KBM-7 (cell line): Measurements from ENCODE around the gene MED31.
"Not testable (repeated sequence)": the region's sequence is repeated elsewhere in the genome, so short reads cannot be mapped to it uniquely, and the experiment has no call there.

Experiments used
- DNase-seq: peaks from one replicate; pipeline ENCODE4 v3.0.0-alpha.2; 2015
- in situ Hi-C: fragments of 300-500 bp; cut with MboI; formaldehyde crosslinking; loops from 2 replicates; pipeline ENCODE4 v1.14.3; 2020; ENCODE audit warnings: low sequenced_read_pairs, low pct_unique_long_range_greater_than_20kb, mixed read lengths

MED31 gene

DNA sequence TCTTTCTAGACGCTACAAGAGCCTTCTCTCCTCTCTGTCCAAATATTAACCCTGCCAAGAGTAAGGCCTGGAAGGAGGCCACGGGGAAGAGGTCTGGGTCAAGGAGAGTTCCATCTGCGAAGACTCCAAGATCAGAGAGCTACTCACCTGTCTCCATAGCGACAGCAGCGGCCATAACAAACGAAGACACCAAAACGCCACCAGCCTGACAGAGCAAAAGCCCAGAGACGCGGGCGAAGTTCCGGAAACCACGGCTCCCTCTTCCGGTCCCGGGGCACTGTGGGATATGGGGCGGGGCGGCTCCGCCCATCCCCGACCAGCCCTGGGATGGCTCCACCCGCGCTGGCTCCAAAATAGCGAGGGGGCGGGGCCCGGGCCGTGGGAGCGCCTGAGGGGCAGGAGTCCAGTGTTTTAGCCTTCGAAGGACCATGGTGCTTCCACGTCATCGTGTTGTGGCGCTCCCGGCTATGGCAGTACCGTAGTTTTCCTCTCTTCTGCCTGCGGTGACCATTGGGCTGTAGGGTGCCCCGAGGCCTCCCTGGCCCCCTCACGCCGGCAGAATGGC, at the start of gene MED31, which contains the start of gene C17orf100:
MED31 (minus strand) TSS at position 252 of the 565 bp plus-strand sequence; CDS start at position 175, 77 bp downstream.
C17orf100 (plus strand) TSS at position 409 of the 565 bp plus-strand sequence; CDS start at position 561, 152 bp downstream.
- DNase-seq = peak; percentile 96
- in situ Hi-C loops = no loop called here

DNA sequence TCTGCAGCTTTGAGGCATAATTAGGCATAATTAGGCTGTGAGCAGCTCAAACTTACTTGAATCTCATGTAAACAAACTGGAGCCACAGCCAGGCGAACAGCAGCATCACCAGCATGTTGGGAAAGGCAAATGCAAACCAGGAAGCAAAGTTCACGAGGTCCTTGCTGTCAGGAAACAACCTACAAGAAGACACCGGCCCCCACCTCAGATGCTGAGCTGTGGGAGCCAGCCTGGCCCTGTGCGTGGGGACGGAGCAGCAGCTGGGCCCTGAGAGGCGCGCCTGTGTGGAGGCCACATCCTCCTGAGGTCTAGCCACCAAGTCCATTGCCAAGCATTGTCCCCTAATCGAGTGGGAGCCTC, 49.5 kb upstream of the MED31 start:
- DNase-seq = no peak
- in situ Hi-C loops = no loop called here

DNA sequence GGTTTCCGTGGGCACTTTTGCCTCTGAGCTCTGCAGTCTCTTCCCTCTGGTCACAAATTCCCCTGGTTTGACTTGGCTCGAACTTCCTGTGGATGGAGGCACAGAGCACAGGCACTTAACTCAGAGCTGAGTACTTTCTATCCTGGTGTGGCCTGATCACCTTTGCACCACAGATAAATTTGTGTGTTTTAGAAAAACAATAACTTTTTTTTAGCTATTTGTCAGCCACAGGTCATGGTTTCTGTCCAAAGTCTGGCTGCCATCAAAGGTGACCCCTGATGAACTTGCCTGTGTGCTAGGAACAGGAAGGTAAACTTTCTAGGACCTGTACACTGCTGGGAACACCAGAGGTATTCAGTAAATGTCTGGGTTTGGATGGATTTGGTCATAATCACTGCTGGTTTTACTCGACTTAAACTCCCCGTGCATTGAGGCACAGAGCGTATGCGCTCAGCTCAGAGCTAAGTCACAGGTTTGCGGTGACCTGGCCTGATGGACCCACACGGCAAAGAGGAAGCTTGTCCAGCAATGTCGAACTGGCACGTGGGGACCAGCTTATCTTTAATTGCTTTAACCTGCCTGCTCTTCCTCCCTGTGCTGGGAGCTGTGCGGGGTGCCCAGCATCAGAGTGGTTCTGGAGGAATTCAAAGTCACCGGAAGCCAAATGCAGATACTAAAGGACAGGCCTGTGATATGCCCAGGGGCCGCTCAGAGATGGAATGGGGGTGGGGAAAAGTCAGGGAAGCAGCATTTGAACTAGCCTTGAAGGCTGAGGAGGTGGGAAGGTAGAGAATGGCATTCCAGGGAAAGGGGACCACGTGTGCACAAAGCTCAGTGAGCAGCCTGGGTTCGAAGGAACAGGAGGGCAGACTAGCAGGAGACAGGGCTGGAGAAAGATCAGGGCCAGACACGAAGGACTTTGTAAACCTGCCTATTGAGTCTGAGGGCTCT, 48.9 kb upstream of the MED31 start:
- DNase-seq = no peak
- in situ Hi-C loops = no loop called here

DNA sequence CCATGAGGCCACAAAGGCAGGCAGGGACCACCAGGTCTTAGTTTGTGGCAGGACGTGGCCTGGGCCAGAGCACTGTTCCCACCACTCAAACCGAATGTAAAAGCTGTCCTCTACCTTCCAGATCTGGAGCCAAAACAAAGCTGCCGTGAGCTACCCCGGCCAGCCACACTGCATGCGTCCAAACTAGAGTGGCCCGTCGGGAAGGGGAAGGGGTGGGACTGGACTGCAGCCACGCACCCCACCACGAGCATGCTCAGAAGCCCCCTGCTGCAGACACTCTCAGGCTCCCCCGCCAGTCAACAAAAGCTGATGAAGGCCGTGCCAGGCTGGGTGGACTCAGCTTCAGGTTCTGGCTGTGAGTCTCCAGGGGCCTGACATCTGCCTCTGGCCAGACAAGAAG, 46.6 kb upstream of the MED31 start:
- in situ Hi-C loops = no loop called here
- DNase-seq = no peak

DNA sequence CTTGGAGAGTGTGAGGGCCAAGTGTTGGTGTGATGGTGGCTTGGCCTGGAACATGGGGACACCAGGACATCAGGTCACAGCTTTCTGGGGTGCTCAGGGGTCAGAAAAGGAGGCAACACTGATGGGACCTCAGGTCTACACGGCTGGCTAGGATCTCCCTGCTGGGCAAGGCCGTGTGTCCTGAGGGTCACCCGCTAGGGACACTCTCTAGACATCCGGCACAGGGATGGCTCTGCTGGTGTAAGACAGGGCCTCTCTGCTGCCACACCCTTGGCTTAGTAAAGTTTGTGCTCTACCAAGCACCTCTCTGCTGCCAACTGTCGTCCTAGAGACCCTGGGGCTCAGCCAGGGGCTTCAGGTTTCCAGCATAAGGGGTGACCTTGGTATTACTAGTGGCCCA, 45.5 kb upstream of the MED31 start:
- DNase-seq = no peak
- in situ Hi-C loops = no loop called here

DNA sequence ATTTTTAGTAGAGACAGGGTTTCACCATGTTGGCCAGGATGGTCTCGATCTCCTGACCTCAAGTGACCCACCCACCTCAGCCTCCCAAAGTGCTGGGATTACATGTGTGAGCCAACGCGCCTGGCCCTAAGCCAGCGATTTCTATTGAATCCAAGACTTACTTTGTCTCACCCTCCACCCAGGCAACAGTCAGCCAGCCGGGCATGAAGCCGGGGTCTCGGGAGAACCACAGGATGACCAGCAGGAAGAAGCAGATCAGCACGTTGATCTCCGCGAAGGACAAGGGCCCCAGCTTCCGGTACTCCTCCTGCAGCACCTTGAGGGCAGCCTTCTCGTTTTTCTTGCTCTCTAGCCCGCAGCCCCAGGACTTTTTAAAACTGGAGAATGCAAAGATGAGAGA, 44.2 kb upstream of the MED31 start:
- DNase-seq = no peak
- in situ Hi-C loops = no loop called here

DNA sequence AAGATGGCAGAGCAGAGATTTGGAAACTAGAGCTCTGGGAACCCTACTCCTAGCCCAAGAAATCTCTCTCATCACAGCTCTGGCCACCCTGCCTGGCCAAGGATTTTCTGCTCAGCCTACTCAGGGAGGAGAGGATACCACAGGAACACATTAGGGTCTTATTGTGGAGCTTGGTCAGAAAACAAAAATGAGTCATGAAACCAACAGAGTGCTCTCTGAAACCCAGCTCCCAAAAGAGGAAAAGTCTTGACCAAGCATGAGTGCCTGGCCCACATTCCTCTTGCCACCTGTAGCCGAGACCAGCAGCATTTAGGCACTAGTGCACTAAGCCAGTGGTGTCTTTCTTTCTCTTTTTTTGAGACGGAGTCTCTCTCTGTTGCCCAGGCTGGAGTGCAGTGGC, 43.6 kb upstream of the MED31 start:
- DNase-seq = no peak
- in situ Hi-C loops = no loop called here

DNA sequence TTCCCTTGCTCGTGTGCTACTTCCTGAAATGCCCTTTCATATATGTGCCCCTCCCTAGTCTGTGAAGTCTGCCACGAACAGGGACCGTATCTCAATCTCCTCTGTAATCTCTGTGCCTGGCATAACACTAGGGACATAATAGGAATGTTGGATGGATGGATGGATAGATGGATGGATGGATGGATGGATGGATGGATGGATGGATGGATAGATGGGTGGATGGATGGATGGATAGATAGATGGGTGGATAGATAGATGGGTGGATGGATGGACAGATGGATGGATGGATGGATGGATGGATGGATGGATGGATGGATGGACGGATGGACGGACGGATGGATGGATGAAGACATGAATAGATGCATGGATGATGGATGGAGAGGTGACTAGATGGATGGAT, 40.6 kb upstream of the MED31 start:
- DNase-seq, in situ Hi-C loops: not testable (repeated sequence)

DNA sequence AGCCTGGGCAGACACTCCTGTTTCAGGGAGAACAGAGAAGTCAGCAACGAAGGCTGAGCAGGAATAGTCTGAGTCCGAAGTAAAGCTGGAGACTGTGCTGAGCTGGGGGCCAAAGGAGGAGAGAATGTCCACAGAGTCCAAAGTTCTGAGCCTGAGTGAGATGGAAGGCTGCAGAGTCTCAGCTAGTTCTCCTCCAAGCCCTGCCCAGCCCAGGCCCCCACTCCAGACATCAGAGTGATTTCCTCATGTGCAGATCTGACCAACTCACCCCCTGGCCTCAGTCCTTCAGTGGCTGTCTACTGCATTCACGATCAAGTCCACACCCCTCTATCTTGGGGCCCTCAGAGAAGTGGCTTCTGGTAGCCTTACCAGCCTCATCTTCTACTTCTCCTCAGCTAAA, 40.1 kb upstream of the MED31 start:
- DNase-seq = no peak
- in situ Hi-C loops = no loop called here

DNA sequence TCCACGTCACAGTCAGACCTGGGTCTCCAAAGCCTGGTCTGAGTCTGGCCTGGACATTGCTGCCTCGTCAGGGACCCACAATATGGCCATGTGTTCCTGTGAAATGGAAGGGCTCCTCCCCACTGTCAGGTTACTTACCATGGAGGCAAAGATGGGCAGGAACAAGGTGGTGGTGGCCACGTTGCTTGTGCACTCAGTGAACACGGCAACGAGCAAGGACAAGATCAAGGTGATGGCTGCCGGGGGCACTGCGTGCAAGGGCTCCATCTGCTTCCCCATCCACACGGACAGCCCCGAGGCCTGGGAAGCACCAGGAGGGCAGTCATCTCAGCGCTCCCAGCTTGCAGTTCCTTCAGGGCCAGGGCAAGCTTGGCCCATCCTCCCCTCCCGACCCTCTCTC, 39.2 kb upstream of the MED31 start:
- DNase-seq = no peak
- in situ Hi-C loops = no loop called here

DNA sequence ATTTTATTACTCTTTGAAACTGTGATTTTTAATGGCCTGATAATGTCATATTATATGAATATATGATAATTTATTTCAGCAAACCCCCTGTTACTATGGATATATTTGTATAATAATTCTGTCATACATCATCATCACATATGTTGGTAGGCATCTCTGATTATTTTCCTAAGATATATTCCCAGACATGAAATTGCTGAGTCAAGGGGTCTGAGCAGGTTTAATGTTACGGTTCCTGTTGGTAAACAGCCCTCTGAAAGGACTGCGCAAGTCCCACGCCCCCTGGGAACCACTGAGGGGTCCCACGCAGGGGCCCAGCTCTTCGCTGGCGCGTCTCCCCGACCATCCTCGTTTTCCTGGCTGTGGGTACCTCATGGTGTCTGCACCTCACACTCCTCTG, 37.5 kb upstream of the MED31 start:
- no peak for DNase-seq
- in situ Hi-C loops = no loop called here

DNA sequence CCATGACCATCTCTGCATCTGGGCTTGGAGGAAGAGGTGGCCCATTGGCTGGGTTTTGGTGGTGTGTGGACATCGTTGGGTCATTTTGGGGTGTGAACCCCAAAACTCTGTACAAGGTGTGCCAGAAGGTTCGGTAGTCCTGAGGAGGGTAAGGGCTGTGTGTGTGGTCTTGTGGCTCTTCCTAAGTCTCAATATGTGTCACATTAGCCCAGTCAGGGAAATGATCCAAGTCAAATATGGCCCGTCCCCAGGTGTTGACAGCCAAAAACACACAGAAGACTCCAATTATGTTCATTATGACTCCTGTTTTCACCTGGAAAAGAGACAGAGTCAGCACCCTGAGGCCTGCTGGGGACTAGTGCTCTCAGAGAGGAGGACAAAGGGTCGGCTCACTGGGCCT, 34.6 kb upstream of the MED31 start:
- in situ Hi-C loops = no loop called here
- DNase-seq = no peak

DNA sequence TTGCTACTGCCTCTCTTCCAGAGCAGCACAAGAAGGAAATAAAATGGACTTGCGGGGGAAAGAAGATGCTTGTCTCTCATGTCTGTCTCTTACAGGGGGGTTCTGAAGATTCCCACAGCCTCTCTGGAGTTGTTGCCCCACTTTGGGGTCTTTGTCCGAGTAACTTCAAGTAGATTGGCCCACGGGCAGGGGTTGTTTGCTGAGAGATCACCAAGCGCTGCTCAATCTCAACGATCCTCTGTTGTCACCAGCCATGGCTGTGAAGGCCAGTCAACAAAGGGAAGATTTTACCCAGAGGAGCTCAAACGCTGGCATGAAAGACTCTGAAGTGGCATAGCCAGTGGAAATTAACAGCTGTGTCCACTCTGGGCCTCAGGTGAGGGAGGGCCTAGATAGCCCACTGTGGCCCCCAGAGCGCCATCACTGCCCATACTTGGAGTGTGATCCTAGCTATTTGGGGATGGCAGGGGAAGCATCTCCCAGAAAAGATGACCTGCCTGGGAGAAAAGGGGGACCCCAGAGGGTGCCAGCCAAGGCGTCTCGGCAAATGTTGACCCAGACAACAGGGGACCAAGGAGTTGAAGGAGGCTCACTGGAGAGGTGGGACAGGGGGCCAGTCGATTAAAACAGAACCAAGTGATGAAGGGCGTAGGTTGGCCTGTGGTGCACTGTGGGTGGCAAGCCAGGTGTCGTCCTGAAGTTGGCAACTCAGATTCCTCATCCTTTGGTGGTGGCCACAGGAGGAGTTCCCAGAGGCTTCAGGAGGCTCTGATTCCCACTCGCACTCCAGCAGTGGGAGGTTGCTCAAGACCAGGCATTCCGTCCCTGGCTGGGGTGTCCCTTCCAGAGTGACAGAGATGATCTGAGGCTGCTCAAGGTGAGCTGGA, 33.7 kb upstream of the MED31 start:
- no peak for DNase-seq
- in situ Hi-C loops = no loop called here

DNA sequence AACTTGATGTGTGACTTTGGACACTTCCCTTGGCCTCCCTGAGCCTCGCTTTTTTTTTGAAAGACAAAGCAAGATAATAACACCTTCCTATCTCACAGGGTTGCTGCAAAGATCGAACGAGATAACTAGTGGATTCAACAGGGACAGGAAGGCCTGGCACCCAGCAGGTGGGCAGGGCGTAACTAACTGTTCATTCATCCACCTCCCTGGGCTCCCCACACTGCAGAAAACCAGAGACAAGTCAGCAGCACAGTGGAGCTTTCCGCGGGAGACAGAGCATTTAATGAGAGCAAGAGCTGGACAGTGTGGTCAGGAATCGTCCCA, 33.0 kb upstream of the MED31 start:
- no peak for DNase-seq
- in situ Hi-C loops = no loop called here

DNA sequence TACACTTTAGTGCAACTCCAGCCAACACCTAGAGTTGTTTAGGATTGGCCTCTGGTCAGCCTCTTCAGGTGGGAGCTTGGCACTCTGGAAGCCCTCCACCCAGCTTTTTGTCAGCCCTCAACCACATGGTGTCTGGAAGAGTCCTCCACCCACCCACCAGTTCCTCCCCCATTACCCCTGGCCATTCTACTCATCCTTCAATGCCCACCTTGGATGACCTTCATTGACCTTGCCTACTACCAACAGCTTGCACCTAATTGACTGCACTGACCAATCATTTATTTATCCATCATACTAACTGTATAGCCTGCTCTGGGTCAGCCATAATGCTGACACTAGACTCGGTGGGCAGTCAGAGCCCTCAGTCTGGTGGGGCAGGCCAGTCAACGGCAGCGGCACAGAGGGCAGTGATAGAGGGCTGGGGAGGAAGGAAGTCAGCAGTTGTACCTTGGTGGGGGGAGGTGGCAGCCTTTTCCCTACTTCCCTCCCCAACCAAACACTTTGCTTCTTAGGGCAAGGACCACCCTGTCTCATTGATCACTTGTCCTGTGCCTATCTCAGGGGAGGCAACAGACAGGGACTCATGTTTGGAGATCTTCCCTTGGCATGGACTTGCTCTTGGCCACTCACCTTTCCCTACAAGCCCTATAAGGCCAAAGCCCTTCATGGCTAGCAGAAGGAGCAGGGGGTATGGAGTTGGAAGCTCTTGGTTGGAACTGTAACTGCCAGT, 32.5 kb upstream of the MED31 start:
- in situ Hi-C loops = no loop called here
- no peak for DNase-seq

DNA sequence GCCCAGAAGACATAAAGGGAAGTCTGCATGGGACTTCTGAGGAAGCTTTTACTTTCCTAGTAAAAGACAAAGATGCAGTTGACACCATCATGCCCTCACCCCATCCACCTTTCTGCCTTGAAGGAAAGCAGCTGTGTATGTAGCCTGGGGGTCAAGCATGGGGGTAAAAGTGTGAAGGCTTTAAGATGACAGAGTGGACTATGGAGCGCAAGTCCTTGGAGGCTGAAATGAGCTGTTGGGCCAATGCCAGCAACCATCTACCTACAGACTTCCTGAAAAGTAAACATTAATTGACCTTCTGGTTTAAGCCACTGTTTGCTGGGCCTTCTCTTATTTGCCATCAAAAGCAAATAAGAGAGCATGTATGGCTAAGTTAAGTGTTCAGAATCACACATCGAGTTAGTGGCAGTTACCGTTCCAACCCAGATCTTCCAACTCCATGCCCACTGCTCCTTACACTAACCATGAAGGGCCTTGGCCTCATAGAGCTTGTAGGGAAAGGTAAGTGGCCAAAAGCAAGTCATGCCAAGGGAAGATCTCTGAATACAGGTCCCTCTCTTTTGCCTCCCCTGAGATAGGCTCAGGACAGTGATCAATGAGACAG, 31.8 kb upstream of the MED31 start:
- in situ Hi-C loops = no loop called here
- DNase-seq = no peak

DNA sequence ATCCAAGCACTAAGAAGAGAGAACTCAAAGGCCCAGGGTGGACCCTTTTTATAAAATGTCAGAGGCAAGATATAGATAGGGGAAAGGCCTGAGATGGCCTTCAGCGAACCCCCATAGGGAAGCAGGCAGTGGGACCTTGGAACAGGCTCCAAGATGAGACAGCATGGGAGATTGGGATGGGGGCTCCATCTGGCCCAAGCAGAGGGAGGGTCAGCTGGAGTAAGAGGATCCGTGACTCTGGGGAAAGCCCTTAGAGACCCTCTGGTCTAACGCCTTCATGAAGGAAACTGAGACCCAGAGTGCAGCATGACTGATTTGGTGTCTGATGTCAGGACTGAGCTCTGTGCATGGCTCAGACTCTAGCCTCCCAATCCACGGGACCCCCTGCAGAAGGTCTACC, 30.9 kb upstream of the MED31 start:
- DNase-seq = no peak
- in situ Hi-C loops = no loop called here

DNA sequence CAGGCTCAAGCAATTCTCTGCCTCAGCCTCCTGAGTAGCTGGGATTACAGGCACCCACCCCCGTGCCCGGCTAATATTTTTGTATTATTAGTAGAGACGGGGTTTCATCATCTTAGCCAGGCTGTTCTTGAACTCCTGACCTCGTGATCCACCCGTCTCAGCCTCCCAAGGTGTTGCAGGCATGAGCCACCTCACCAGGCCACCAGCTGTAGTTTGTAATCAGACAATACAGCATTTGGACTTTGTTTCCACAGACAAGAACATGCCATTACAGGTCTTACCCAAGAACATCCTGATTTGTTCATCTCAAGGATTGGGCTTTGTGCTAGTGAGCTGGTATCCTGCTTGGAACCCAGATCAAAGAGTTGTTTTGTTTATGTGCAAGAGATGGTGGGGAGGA, 30.3 kb upstream of the MED31 start:
- in situ Hi-C loops = no loop called here
- no peak for DNase-seq

DNA sequence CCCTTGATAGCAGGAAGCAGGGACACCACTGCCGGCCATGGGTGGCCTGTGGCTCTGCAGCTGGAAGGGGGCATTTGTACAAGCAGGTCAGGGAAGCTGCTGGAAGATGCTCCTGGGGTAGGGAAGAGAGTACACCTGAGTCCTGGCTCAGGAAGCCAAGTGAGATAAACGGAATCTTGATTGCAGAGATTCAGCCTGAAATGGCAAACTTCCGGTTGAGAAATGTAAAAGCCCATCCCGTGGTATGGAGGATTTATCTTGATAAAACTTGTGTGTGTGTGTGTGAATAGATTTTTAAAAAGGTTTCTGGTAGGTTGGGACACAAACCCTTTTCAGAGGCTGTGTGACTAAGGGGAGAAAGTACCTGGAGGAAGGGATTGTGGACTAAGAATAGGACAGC, 29.8 kb upstream of the MED31 start:
- DNase-seq = no peak
- in situ Hi-C loops = no loop called here
